Testis (tissue), 2 donors: Measurements from ENCODE around the gene HEYL.

ENCODE experiments used
- CTCF ChIP-seq, 3 experiments: fragments of 450-650 bp in 2 of 3; fragments of 200-600 bp in 1 of 3; sonication (generic) in 1 of 3; IDR thresholded peaks; one replicate each; pipeline ENCODE4 v1.5.1; 2016 to 2019; ENCODE audit warnings: antibody characterized with exemption in 3 of 3, mild to moderate bottlenecking in 2 of 3, moderate library complexity in 1 of 3
- POLR2A ChIP-seq: fragments of 450-650 bp; IDR thresholded peaks from one replicate; pipeline ENCODE4 v1.6.1; 2017; ENCODE audit warnings: antibody characterized with exemption, mild to moderate bottlenecking, moderate library complexity

GRCh38 chr1:39645411-39646043 lies 6.1 kb upstream of the HEYL start:
- no peak for TF ChIP-seq CTCF (IDR thresholded peaks at IDR 0.05)
- TF ChIP-seq POLR2A: no peak
